Osteoblast (primary cell): ENCODE data around the gene COL6A1. TPM values are rescaled to one million over a fixed set of nuclear protein-coding genes. Genes with fewer than 3 reads are reported as not detected.

Experiments used
- DNase-seq: peaks from one replicate; pipeline ENCODE4 v3.0.0; 2011; ENCODE audit warnings: low spot score, mixed read lengths; ENCODE audit not compliant: insufficient read length; ENCODE audit errors: missing footprints
- H2AFZ ChIP-seq: 2 replicates; pipeline ENCODE4 v1.6.0; 2011; ENCODE audit warnings: mild to moderate bottlenecking, low read length
- H3K27ac ChIP-seq: 2 replicates; pipeline ENCODE4 v1.5.1; 2011; ENCODE audit warnings: mild to moderate bottlenecking, low read depth, low read length, moderate library complexity
- H3K27me3 ChIP-seq: 2 replicates; pipeline ENCODE4 v1.6.0; 2012; ENCODE audit warnings: mild to moderate bottlenecking, control low read depth, inconsistent platforms, low read length, moderate library complexity; ENCODE audit not compliant: insufficient read depth
- H3K36me3 ChIP-seq: 2 replicates; pipeline ENCODE4 v1.5.1; 2011; ENCODE audit warnings: mild to moderate bottlenecking, low read length, control low read depth, moderate library complexity; ENCODE audit not compliant: insufficient read depth
- H3K4me1 ChIP-seq: 2 replicates; pipeline ENCODE4 v1.5.1; 2011; ENCODE audit warnings: mild to moderate bottlenecking, low read length, control low read depth, moderate library complexity; ENCODE audit not compliant: insufficient read depth
- H3K4me2 ChIP-seq: 2 replicates; pipeline ENCODE4 v1.6.0; 2011; ENCODE audit warnings: mild to moderate bottlenecking, low read length; ENCODE audit not compliant: insufficient read depth
- H3K4me3 ChIP-seq: fragments of 200-600 bp; sonication (generic); 3 replicates; pipeline ENCODE4 v1.5.1; 2012; ENCODE audit warnings: mild to moderate bottlenecking, low read length, inconsistent platforms; ENCODE audit not compliant: insufficient read depth
- H3K79me2 ChIP-seq: 2 replicates; pipeline ENCODE4 v1.6.0; 2012; ENCODE audit warnings: mild to moderate bottlenecking, low read length, control low read depth, inconsistent platforms; ENCODE audit not compliant: insufficient read depth
- H3K9me3 ChIP-seq: 2 replicates; pipeline ENCODE4 v1.5.1; 2011; ENCODE audit warnings: low read depth, low read length, control low read depth
- H4K20me1 ChIP-seq: 2 replicates; pipeline ENCODE4 v1.6.0; 2012; ENCODE audit warnings: mild to moderate bottlenecking, low read length, control low read depth; ENCODE audit not compliant: insufficient read depth
- CTCF ChIP-seq: IDR thresholded peaks from 2 replicates; pipeline ENCODE4 v1.5.1; 2011; ENCODE audit warnings: mild to moderate bottlenecking, low read depth, low read length, moderate library complexity; ENCODE audit errors: extremely low read depth
- total RNA-seq: library from RNA; depleted of rRNA; stranded (reverse); fragments of >200 nt; gene quantifications from 2 replicates; pipeline ENCODE4 v1.2.3, GENCODE V29; 2012

Gene COL6A1
- total RNA-seq, 1 donor = 1,612 TPM

DNA sequence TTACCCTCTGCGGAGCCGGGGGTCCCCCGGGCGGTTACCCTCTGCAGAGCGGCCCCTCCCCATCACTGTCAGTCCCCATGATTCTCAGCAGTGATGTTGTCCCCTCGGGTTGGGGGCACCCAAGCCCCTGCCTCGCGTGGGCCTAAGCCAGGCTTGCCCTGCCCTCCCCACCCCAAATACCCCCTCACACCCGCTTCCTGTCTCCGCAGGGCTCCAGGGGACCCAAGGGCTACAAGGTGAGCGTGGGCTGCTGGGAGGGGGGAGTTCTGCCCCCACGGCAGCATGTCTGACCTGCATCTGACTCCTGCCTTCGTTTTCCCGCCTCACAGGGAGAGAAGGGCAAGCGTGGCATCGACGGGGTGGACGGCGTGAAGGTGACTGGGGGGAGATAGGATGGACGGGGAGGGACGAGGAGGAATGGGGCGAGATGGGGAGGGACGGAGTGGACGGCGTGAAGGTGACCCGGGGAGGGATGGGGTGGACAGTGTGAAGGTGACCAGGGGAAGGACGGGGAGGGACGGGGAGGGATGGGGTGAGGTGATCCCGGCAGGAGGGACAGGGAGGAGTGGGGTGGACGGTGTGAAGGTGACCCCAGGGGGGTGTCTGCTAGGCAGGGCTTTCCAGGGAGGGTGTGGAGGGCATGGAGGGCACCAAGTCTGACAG lies 8.6 kb downstream of the COL6A1 start:
- peaks cover 89% of the 10 kb centered on the region for H3K36me3 ChIP-seq

GRCh38 chr21:45990741-45991605 lies 9.4 kb downstream of the COL6A1 start:
- peaks cover 91% of the 10 kb centered on the region for H3K79me2 ChIP-seq
- H2AFZ ChIP-seq = no peak overlapping the region
- H3K4me2 ChIP-seq = no peak overlapping the region
- peaks cover 89% of the 10 kb centered on the region for H3K36me3 ChIP-seq
- H3K27me3 ChIP-seq = no peaks in the 10 kb centered on the region
- H4K20me1 ChIP-seq = peaks cover 20% of the 10 kb centered on the region
- no peak overlapping the region for H3K4me3 ChIP-seq
- H3K27ac ChIP-seq = peak overlapping the region; percentile 68
- H3K9me3 ChIP-seq = no peaks in the 10 kb centered on the region
- TF ChIP-seq CTCF = no peak
- H3K4me1 ChIP-seq = peaks cover 3% of the 10 kb centered on the region
- DNase-seq = peak; percentile 87

More for the DNA sequence above, 8.6 kb downstream of the COL6A1 start:
- no peak for TF ChIP-seq CTCF
- Histone ChIP-seq H3K4me3 (no peak overlapping the region), H3K9me3 (no peaks in the 10 kb centered on the region), H3K4me2 (no peak overlapping the region), H2AFZ (no peak overlapping the region), H3K4me1 (peaks cover 3% of the 10 kb centered on the region), H3K27me3 (no peaks in the 10 kb centered on the region), H3K27ac (no peak overlapping the region), H4K20me1 (peaks cover 19% of the 10 kb centered on the region), H3K79me2 (peaks cover 91% of the 10 kb centered on the region)
- DNase-seq = peak; percentile 90

DNA sequence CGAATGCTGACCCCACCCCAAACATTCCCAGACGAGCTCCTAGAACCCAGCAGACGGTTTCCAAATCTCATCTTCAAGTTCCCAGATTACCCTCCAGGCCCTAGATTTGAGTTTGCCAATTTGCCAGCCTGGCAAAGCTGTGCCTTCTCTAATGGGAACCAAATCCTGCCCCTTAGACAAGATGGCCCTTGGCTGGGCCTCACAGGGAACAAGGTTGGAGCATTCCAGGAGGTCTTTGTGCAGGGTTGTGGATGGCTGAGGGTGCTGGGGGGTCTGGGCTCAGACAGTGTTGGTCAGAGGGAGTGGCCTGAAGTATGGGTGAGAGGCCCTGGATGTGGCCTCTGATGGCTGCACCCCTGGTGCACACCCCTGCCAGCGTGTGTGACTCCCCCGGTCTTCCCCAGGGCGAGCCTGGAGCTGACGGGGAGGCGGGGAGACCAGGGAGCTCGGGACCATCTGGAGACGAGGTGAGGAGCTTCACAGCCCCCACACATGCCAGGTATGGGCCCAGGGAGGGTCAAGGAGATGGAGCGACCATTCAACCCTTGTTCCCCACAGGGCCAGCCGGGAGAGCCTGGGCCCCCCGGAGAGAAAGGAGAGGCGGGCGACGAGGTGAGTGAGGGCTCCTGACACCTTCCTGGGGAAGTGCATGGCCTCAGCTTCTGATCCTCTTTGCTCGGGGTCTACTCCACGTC lies 10.2 kb downstream of the COL6A1 start:
- H3K4me3 ChIP-seq = no peak overlapping the region
- H3K4me2 ChIP-seq = no peak overlapping the region
- peaks cover 19% of the 10 kb centered on the region for H4K20me1 ChIP-seq
- no peak for TF ChIP-seq CTCF
- peaks cover 91% of the 10 kb centered on the region for H3K79me2 ChIP-seq
- H2AFZ ChIP-seq = no peak overlapping the region
- H3K9me3 ChIP-seq = no peaks in the 10 kb centered on the region
- DNase-seq = peak; percentile 85
- H3K27ac ChIP-seq = peak overlapping the region; percentile 68
- H3K27me3 ChIP-seq = no peaks in the 10 kb centered on the region
- H3K4me1 ChIP-seq = peaks cover 3% of the 10 kb centered on the region
- H3K36me3 ChIP-seq = peaks cover 89% of the 10 kb centered on the region
